Natural killer cell (primary cell): ENCODE data around the gene TBC1D10A. TPM values are rescaled to one million over a fixed set of nuclear protein-coding genes. Genes with fewer than 3 reads are reported as not detected.

Experiments used
- ATAC-seq, 3 donors: fragments of 150-1000 bp in 2 of 3; fragments of 200-7000 bp in 1 of 3; cut with Tn5 transposase; 1 replicate in 1 of 3; 2 replicates in 2 of 3; pipeline ENCODE4 v1.10.0; 2021; ENCODE audit warnings: mild to moderate bottlenecking in 2 of 3, moderate library complexity in 2 of 3
- DNase-seq, 2 donors: peaks; one replicate each; pipeline versions ENCODE4 v3.0.0 to v3.0.0-alpha.2; 2013 to 2021; ENCODE audit warnings: mixed read lengths in 1 of 2
- H3K27ac ChIP-seq: one replicate; pipeline ENCODE4 v1.5.1; 2013; ENCODE audit warnings: mild to moderate bottlenecking, low read length
- H3K27me3 ChIP-seq: one replicate; pipeline ENCODE4 v1.6.1; 2013; ENCODE audit warnings: low read length; ENCODE audit not compliant: control insufficient read depth, insufficient read depth
- H3K36me3 ChIP-seq: one replicate; pipeline ENCODE4 v1.6.1; 2013; ENCODE audit warnings: low read length; ENCODE audit not compliant: control insufficient read depth, insufficient read depth
- H3K4me1 ChIP-seq: one replicate; pipeline ENCODE4 v1.6.1; 2013; ENCODE audit warnings: low read length; ENCODE audit not compliant: control insufficient read depth, insufficient read depth
- H3K4me3 ChIP-seq: one replicate; pipeline ENCODE4 v1.5.1; 2013; ENCODE audit warnings: low read length
- H3K9me3 ChIP-seq: one replicate; pipeline ENCODE4 v1.6.1; 2013; ENCODE audit warnings: low read length; ENCODE audit not compliant: control insufficient read depth, insufficient read depth
- H3K27ac Mint-ChIP-seq, 2 donors: one replicate each; pipeline ENCODE4 v1.8.0; 2022; ENCODE audit warnings: mild to moderate bottlenecking in 2 of 2, mixed read lengths in 2 of 2, moderate library complexity in 1 of 2
- H3K27me3 Mint-ChIP-seq, 2 donors: one replicate each; pipeline ENCODE4 v1.8.0; 2022; ENCODE audit warnings: low read depth in 2 of 2, mixed read lengths in 2 of 2
- H3K36me3 Mint-ChIP-seq: one replicate; pipeline ENCODE4 v1.8.0; 2022; ENCODE audit warnings: mixed read lengths
- H3K4me1 Mint-ChIP-seq, 2 donors: one replicate each; pipeline ENCODE4 v1.8.0; 2022; ENCODE audit warnings: mixed read lengths in 2 of 2
- H3K4me3 Mint-ChIP-seq: one replicate; pipeline ENCODE4 v1.8.0; 2022; ENCODE audit warnings: mild to moderate bottlenecking, moderate library complexity, mixed read lengths
- H3K9me3 Mint-ChIP-seq, 2 donors: one replicate each; pipeline ENCODE4 v1.8.0; 2022; ENCODE audit warnings: mixed read lengths in 2 of 2
- CTCF ChIP-seq: fragments of 200-600 bp; IDR thresholded peaks from one replicate; pipeline ENCODE4 v1.8.0; 2022; ENCODE audit warnings: antibody characterized with exemption
- WGBS: methylation state at CpG from one replicate; pipeline ENCODE4 v1.1.7; 2013; ENCODE audit warnings: missing lambda C conversion rate; ENCODE audit not compliant: insufficient coverage; 5-methylcytosine and 5-hydroxymethylcytosine counted together
- intact Hi-C: fragments of 100-400 bp; cut with micrococcal nuclease; formaldehyde crosslinking; loops from one replicate; pipeline ENCODE4 v1.14.2; 2022
- total RNA-seq, 4 donors: library from RNA; stranded (reverse); fragments of 120-200 nt in 1 of 4; gene quantifications; one replicate each; pipeline versions ENCODE4 v1.2.3 to v1.2.4, GENCODE V29; 2013 to 2022

Gene TBC1D10A
- total RNA-seq, 3 donors from 2014 or later (not counting 1 experiment from before 2014, with no cell fraction given): 38.9 to 48.0 (median 47.9) TPM

- H3K36me3 Mint-ChIP-seq: no peaks in the 10 kb centered on the region
- TF ChIP-seq CTCF: no peak
- H3K27me3 Mint-ChIP-seq: no peaks in the 10 kb centered on the region
- no peak overlapping the region for H3K4me3 ChIP-seq
- H3K9me3 Mint-ChIP-seq: no peaks in the 10 kb centered on the region
- no peak overlapping the region for H3K4me3 Mint-ChIP-seq
- H3K27ac ChIP-seq: no peak overlapping the region
- WGBS: 95% methylated on average over 9 of the region's 9 CpGs
- no peak overlapping the region for H3K27ac Mint-ChIP-seq
- H3K4me1 ChIP-seq: peaks cover 2% of the 10 kb centered on the region
- intact Hi-C loops: no loop called here
- H3K27me3 ChIP-seq: no peaks in the 10 kb centered on the region
- H3K4me1 Mint-ChIP-seq: no peaks in the 10 kb centered on the region
- no peak for ATAC-seq
- no peak for DNase-seq
- H3K36me3 ChIP-seq: no peaks in the 10 kb centered on the region
- no peaks in the 10 kb centered on the region for H3K9me3 ChIP-seq
These were observed 41.7 kb upstream of the TBC1D10A start for GRCh38 chr22:30368420-30368819.

GRCh38 chr22:30365891-30366290 lies 39.1 kb upstream of the TBC1D10A start:
- DNase-seq: no peak
- H3K27me3 ChIP-seq: no peaks in the 10 kb centered on the region
- H3K36me3 Mint-ChIP-seq: no peaks in the 10 kb centered on the region
- no peak overlapping the region for H3K4me3 ChIP-seq
- H3K9me3 Mint-ChIP-seq: no peaks in the 10 kb centered on the region
- H3K36me3 ChIP-seq: no peaks in the 10 kb centered on the region
- ATAC-seq: no peak
- H3K4me3 Mint-ChIP-seq: no peak overlapping the region
- no peak overlapping the region for H3K27ac Mint-ChIP-seq
- TF ChIP-seq CTCF: no peak
- no peak overlapping the region for H3K27ac ChIP-seq
- H3K27me3 Mint-ChIP-seq: no peaks in the 10 kb centered on the region
- no peaks in the 10 kb centered on the region for H3K4me1 Mint-ChIP-seq
- 93% methylated on average over 18 of the region's 18 CpGs for WGBS
- intact Hi-C loops: no loop called here
- H3K9me3 ChIP-seq: no peaks in the 10 kb centered on the region
- H3K4me1 ChIP-seq: no peaks in the 10 kb centered on the region

GRCh38 chr22:30362651-30363281 lies 36.0 kb upstream of the TBC1D10A start:
- no peak for TF ChIP-seq CTCF
- H3K27ac ChIP-seq: no peak overlapping the region
- no peak for DNase-seq
- peaks cover under 1% of the 10 kb centered on the region for H3K4me1 ChIP-seq
- no peaks in the 10 kb centered on the region for H3K9me3 ChIP-seq
- no peaks in the 10 kb centered on the region for H3K27me3 ChIP-seq
- Mint-ChIP-seq H3K27me3 (peaks cover 0 to 3% of the 10 kb centered on the region in 2 donors), H3K4me3 (no peak overlapping the region), H3K9me3 (no peaks in the 10 kb centered on the region), H3K36me3 (no peaks in the 10 kb centered on the region), H3K27ac (no peak overlapping the region), H3K4me1 (peaks cover 5% of the 10 kb centered on the region in 2 donors)
- ATAC-seq: no peak
- 81% methylated on average over 7 of the region's 7 CpGs for WGBS
- intact Hi-C loops: no loop called here
- no peak overlapping the region for H3K4me3 ChIP-seq
- no peaks in the 10 kb centered on the region for H3K36me3 ChIP-seq
